HEK293T (cell line): ENCODE measurements around the gene TMCO6.
"Not testable (repeated sequence)": the region's sequence is repeated elsewhere in the genome, so short reads cannot be mapped to it uniquely, and the experiment has no call there.

ENCODE experiments used
- CTCF ChIA-PET: fragments of 350-600 bp; formaldehyde crosslinking; extraction: SDS; loops from one replicate; lab custom pipeline; 2021; ENCODE audit warnings: antibody characterized with exemption, inconsistent platforms; lab: Yijun Ruan, JAX
- POLR2A ChIA-PET: fragments of 350-600 bp; formaldehyde crosslinking; extraction: SDS; loops from one replicate; lab custom pipeline; 2020; ENCODE audit warnings: antibody characterized with exemption, inconsistent platforms; lab: Yijun Ruan, JAX
- DNase-seq: peaks from one replicate; pipeline ENCODE4 v3.0.0; 2012; ENCODE audit warnings: mixed read lengths; ENCODE audit errors: extremely low spot score
- ARNT ChIP-seq: fragments of 450-650 bp; IDR thresholded peaks from 2 replicates; pipeline ENCODE4 v1.6.1; 2017; ENCODE audit warnings: mild to moderate bottlenecking
- BHLHE40 ChIP-seq: fragments of 450-650 bp; IDR thresholded peaks from 2 replicates; pipeline ENCODE4 v1.6.1; 2016; ENCODE audit warnings: mild to moderate bottlenecking, moderate library complexity, borderline replicate concordance
- CTBP1 ChIP-seq: fragments of 450-650 bp; IDR thresholded peaks from 2 replicates; pipeline ENCODE4 v1.6.1; 2016; ENCODE audit warnings: borderline replicate concordance
- ELF4 ChIP-seq: fragments of 450-650 bp; IDR thresholded peaks from 2 replicates; pipeline ENCODE4 v1.6.1; 2017; ENCODE audit warnings: antibody characterized with exemption
- FOXA1 ChIP-seq: fragments of 450-650 bp; IDR thresholded peaks from 2 replicates; pipeline ENCODE4 v1.6.1; 2016; ENCODE audit warnings: mild to moderate bottlenecking
- FOXK2 ChIP-seq: fragments of 450-650 bp; IDR thresholded peaks from 2 replicates; pipeline ENCODE4 v1.6.1; 2016; ENCODE audit warnings: mild to moderate bottlenecking
- FOXM1 ChIP-seq: fragments of 450-650 bp; IDR thresholded peaks from 2 replicates; pipeline ENCODE4 v1.6.1; 2017; ENCODE audit warnings: mild to moderate bottlenecking, borderline replicate concordance
- HDGF ChIP-seq: fragments of 450-650 bp; IDR thresholded peaks from 2 replicates; pipeline ENCODE4 v1.6.1; 2017; ENCODE audit warnings: antibody characterized with exemption, borderline replicate concordance
- L3MBTL2 ChIP-seq: fragments of 450-650 bp; conservative IDR thresholded peaks from 2 replicates; pipeline ENCODE4 v1.6.1; 2016; ENCODE audit warnings: mild to moderate bottlenecking
- LEF1 ChIP-seq: fragments of 450-650 bp; IDR thresholded peaks from 2 replicates; pipeline ENCODE4 v1.6.1; 2017; ENCODE audit warnings: mild to moderate bottlenecking, borderline replicate concordance
- NFRKB ChIP-seq: fragments of 450-650 bp; IDR thresholded peaks from 2 replicates; pipeline ENCODE4 v1.6.1; 2016; ENCODE audit warnings: mild to moderate bottlenecking, moderate library complexity
- PKNOX1 ChIP-seq: fragments of 450-650 bp; IDR thresholded peaks from 2 replicates; pipeline ENCODE4 v1.6.1; 2016
- SP1 ChIP-seq: fragments of 450-650 bp; IDR thresholded peaks from 2 replicates; pipeline ENCODE4 v1.6.1; 2017
- SUZ12 ChIP-seq: fragments of 450-650 bp; IDR thresholded peaks from 2 replicates; pipeline ENCODE4 v1.6.1; 2016; ENCODE audit warnings: mild to moderate bottlenecking
- TARDBP ChIP-seq: fragments of 450-650 bp; IDR thresholded peaks from 2 replicates; pipeline ENCODE4 v1.6.1; 2016
- ZNF384 ChIP-seq: fragments of 450-650 bp; IDR thresholded peaks from 2 replicates; pipeline ENCODE4 v1.6.1; 2016

The TMCO6 gene

GRCh38 chr5:140639148-140639981 is at the start of gene TMCO6:
Gene TMCO6 (plus strand): TSS chr5:140639451. CDS start chr5:140639528, 77 bp downstream.
- TF ChIP-seq CTBP1 (no peak), HDGF (0 out of 2 replicates have a peak, but pooled peaks have one; percentile 44), ZNF384 (peak; percentile 63; the same call in 1 of the 2 replicates), PKNOX1 (peak; percentile 84), ARNT (no peak), L3MBTL2 (peak; percentile 88), FOXA1 (no peak)
- POLR2A ChIA-PET: interaction anchor here (0.7 to 2.0 kb wide), 9 partner anchors 8 to 238 kb away, joined by 3 to 14 read pairs (median 4); partner anchors contain the start of genes APBB3, IK, NDUFA2 and SLC35A4
- CTCF ChIA-PET: interaction anchor here (0.6 to 1.1 kb wide), 3 partner anchors 8 to 40 kb away, joined by 3 read pairs; no protein-coding TSS in a partner anchor
- DNase-seq: peak; percentile 99

GRCh38 chr5:140590861-140591260 is 48.4 kb upstream of the TMCO6 start:
- TF ChIP-seq CTBP1 (no peak), SUZ12 (no peak), BHLHE40 (no peak), TARDBP (no peak), FOXM1 (no peak), PKNOX1 (no peak), FOXK2 (no peak), SP1 (no peak), FOXA1 (no peak), NFRKB (no peak), LEF1 (no peak), ZNF384 (no peak), L3MBTL2 (no peak), HDGF (no peak), ARNT (no peak), ELF4 (no peak)
- CTCF ChIA-PET: no interaction called here
- DNase-seq: no peak
- POLR2A ChIA-PET: interaction anchor here (1.1 kb wide), 1 partner anchor 57 kb away, joined by 3 read pairs; the partner anchor contains the start of genes IK and NDUFA2

GRCh38 chr5:140591747-140592372 is 47.4 kb upstream of the TMCO6 start:
- DNase-seq: no peak
- ChIA-PET POLR2A (no interaction called here), CTCF (no interaction called here)
- TF ChIP-seq BHLHE40 (no peak), NFRKB (no peak), PKNOX1 (no peak), TARDBP (no peak), FOXK2 (no peak), HDGF (no peak), L3MBTL2 (no peak), ELF4 (no peak), ZNF384 (no peak), CTBP1 (no peak), SUZ12 (no peak), FOXM1 (no peak), ARNT (no peak), FOXA1 (no peak), LEF1 (no peak)

- POLR2A ChIA-PET, DNase-seq, CTCF ChIA-PET: not testable (repeated sequence)
Observed at GRCh38 chr5:140593070-140593469, 46.2 kb upstream of the TMCO6 start.

- DNase-seq: no peak
- CTCF ChIA-PET: interaction anchor here (0.6 kb wide), 1 partner anchor 105 kb away, joined by 3 read pairs; no protein-coding TSS in a partner anchor
- POLR2A ChIA-PET: no interaction called here
- no peak for TF ChIP-seq FOXM1
- TF ChIP-seq BHLHE40: no peak
- no peak for TF ChIP-seq ARNT
- no peak for TF ChIP-seq CTBP1
- no peak for TF ChIP-seq HDGF
Observed at GRCh38 chr5:140594169-140594568, 45.1 kb upstream of the TMCO6 start.
